K562 (cell line): ENCODE data around the gene CEACAM18. TPM values are rescaled to one million over a fixed set of nuclear protein-coding genes. Genes with fewer than 3 reads are reported as not detected.

ENCODE experiments used
- BRCA1 ChIP-seq, 2 experiments: fragments of 450-650 bp in 1 of 2; sonication (generic) in 1 of 2; formaldehyde crosslinking in 1 of 2; IDR thresholded peaks; 2 replicates each; pipeline versions ENCODE4 v1.5.0 to v1.6.1; 2017 to 2020; ENCODE audit warnings: mild to moderate bottlenecking in 1 of 2, missing genetic modification reagents in 1 of 2
- CBX5 ChIP-seq: IDR thresholded peaks from 2 replicates; pipeline ENCODE4 v1.6.1; 2014; ENCODE audit warnings: low read depth, borderline replicate concordance
- FOXJ3 ChIP-seq: sonication (generic); formaldehyde crosslinking; IDR thresholded peaks from 2 replicates; pipeline ENCODE4 v1.4.0; 2020; ENCODE audit warnings: mild to moderate bottlenecking, missing genetic modification reagents
- KLF16 ChIP-seq: IDR thresholded peaks from 2 replicates; pipeline ENCODE4 v1.6.1; 2016; ENCODE audit warnings: antibody characterized with exemption
- LARP7 ChIP-seq: fragments of 450-650 bp; IDR thresholded peaks from 2 replicates; pipeline ENCODE4 v1.6.1; 2016
- NCOR1 ChIP-seq: fragments of 450-650 bp; IDR thresholded peaks from 2 replicates; pipeline ENCODE4 v1.6.1; 2016; ENCODE audit warnings: mild to moderate bottlenecking, moderate library complexity
- POLR2A ChIP-seq: fragments of 450-650 bp; conservative IDR thresholded peaks from 2 replicates; pipeline ENCODE4 v1.6.1; 2016
- SMAD4 ChIP-seq: fragments of 250-450 bp; sonication (Bioruptor Pico); conservative IDR thresholded peaks from 2 replicates; pipeline ENCODE4 v1.8.0; 2021; ENCODE audit warnings: inconsistent platforms, mild to moderate bottlenecking, moderate library complexity
- ZNF384 ChIP-seq: IDR thresholded peaks from 2 replicates; pipeline ENCODE4 v1.6.1; 2012; ENCODE audit warnings: low read depth, low read length, improper control_type of control experiment
- ZNF561 ChIP-seq: fragments of 450-650 bp; formaldehyde crosslinking; conservative IDR thresholded peaks from 2 replicates; pipeline ENCODE4 v1.4.0; 2020; ENCODE audit warnings: mild to moderate bottlenecking, moderate library complexity
- ZNF76 ChIP-seq: fragments of 250-450 bp; sonication (Bioruptor Pico); IDR thresholded peaks from 2 replicates; pipeline ENCODE4 v1.4.0; 2020; ENCODE audit warnings: mild to moderate bottlenecking, moderate library complexity, borderline replicate concordance
- ZNF785 ChIP-seq: fragments of 250-450 bp; sonication (Bioruptor Pico); IDR thresholded peaks from 2 replicates; pipeline ENCODE4 v1.4.0; 2020; ENCODE audit warnings: mild to moderate bottlenecking
- polyA plus RNA-seq, 8 experiments: library from polyadenylated mRNA; depleted of rRNA in 4 of 8; stranded (reverse) in 5 of 8; unstranded in 3 of 8; fragments of >200 nt; fragmentation: Nextera tagmentation in 2 of 8; fragmentation: Illumina TruSeq in 1 of 8; extraction: Ambion mirVana in 2 of 8; extraction: Trizol in 1 of 8; gene quantifications; 2 replicates each; pipeline versions ENCODE4 v1.2.1 to v1.2.3, GENCODE V29; 2011 to 2014; ENCODE audit warnings: inconsistent platforms in 1 of 8, missing spikeins in 1 of 8
- total RNA-seq, 7 experiments: library from RNA; depleted of rRNA in 6 of 7; stranded (reverse); fragments of >200 nt in 6 of 7; fragmentation: Illumina TruSeq in 2 of 7; extraction: Trizol in 2 of 7; gene quantifications; 2 replicates each; pipeline versions ENCODE4 v1.2.1 to v1.2.3, GENCODE V29; 2011 to 2021; ENCODE audit warnings: low replicate concordance in 1 of 7
- TF ChIP-seq, protein P1 (sequence below): fragments of 450-650 bp; IDR thresholded peaks from 2 replicates; pipeline ENCODE4 v1.6.1; 2014; ENCODE audit warnings: low read depth, mild to moderate bottlenecking, moderate library complexity, borderline replicate concordance
- TF ChIP-seq, protein P2 (sequence below): fragments of 450-650 bp; formaldehyde crosslinking; IDR thresholded peaks from 2 replicates; pipeline ENCODE4 v1.4.0; 2022; ENCODE audit warnings: missing genetic modification characterization
- TF ChIP-seq, protein P3 (sequence below): fragments of 200-800 bp; sonication (Bioruptor generic); IDR thresholded peaks from 2 replicates; pipeline ENCODE4 v1.6.1; 2016; ENCODE audit warnings: missing genetic modification characterization, missing compliant biosample characterization
- TF ChIP-seq, protein P4 (sequence below): fragments of 250-450 bp; sonication (Bioruptor Pico); IDR thresholded peaks from 2 replicates; pipeline ENCODE4 v1.4.0; 2020

Gene CEACAM18
- total and polyA plus RNA-seq, 9 of the 15 experiments (the other 6 are each of a cell fraction or from before 2014, with no cell fraction given) = 0.08 to 0.24 (median 0.15) TPM; not detected in 3

DNA sequence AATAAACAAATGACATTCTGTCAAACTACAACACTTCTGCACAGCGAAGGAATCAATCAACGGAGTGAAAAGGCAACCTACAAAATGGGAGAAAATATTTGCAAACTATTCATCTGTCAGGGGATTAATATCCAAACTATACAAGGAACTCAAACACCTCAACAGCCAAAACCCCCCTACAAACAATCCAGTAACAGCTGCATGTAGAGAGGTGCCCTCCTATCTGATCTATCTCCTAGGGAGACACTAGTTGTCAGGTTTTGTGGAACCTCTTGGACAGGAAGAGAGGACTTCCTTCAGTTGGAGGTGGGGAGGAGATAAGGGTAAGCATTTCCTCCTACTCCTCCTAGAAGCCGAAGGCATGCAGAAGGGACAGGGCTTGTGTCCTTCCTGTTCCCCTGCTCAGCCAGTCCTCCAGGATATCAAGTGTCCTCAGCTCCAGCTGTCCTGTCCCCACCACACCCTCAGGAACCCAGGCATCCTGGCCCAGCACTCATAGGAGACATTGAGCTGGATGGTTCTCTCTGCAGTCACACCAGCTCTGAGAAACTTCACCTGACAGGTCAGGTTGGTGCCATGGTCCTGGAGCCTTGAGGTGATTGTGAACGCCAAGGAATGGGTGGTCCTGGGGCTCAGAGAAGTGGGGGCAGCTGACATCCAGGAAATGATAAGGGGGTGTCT is 10.3 kb upstream of the CEACAM18 start (continued):
- TF ChIP-seq ZNF384 = no peak
- 0 out of 2 replicates have a peak, but pooled peaks have one; percentile 23 for TF ChIP-seq LARP7
- peak; percentile 93 for TF ChIP-seq POLR2A
- TF ChIP-seq, protein P1, sequence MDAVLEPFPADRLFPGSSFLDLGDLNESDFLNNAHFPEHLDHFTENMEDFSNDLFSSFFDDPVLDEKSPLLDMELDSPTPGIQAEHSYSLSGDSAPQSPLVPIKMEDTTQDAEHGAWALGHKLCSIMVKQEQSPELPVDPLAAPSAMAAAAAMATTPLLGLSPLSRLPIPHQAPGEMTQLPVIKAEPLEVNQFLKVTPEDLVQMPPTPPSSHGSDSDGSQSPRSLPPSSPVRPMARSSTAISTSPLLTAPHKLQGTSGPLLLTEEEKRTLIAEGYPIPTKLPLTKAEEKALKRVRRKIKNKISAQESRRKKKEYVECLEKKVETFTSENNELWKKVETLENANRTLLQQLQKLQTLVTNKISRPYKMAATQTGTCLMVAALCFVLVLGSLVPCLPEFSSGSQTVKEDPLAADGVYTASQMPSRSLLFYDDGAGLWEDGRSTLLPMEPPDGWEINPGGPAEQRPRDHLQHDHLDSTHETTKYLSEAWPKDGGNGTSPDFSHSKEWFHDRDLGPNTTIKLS = peak; percentile 45; the same call in 1 of the 2 replicates
- TF ChIP-seq BRCA1 (IDR thresholded peaks at IDR 0.05) = no peak
- TF ChIP-seq BRCA1 (CRISPR knock-in tag; IDR thresholded peaks at IDR 0.05) = 0 out of 2 replicates have a peak, but pooled peaks have one; percentile 36
- TF ChIP-seq, protein P2, sequence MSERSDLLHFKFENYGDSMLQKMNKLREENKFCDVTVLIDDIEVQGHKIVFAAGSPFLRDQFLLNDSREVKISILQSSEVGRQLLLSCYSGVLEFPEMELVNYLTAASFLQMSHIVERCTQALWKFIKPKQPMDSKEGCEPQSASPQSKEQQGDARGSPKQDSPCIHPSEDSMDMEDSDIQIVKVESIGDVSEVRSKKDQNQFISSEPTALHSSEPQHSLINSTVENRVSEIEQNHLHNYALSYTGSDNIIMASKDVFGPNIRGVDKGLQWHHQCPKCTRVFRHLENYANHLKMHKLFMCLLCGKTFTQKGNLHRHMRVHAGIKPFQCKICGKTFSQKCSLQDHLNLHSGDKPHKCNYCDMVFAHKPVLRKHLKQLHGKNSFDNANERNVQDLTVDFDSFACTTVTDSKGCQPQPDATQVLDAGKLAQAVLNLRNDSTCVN (CRISPR knock-in tag) = peak; percentile 79; the same call in 1 of the 2 replicates
- no peak for TF ChIP-seq ZNF785
- TF ChIP-seq, protein P3, sequence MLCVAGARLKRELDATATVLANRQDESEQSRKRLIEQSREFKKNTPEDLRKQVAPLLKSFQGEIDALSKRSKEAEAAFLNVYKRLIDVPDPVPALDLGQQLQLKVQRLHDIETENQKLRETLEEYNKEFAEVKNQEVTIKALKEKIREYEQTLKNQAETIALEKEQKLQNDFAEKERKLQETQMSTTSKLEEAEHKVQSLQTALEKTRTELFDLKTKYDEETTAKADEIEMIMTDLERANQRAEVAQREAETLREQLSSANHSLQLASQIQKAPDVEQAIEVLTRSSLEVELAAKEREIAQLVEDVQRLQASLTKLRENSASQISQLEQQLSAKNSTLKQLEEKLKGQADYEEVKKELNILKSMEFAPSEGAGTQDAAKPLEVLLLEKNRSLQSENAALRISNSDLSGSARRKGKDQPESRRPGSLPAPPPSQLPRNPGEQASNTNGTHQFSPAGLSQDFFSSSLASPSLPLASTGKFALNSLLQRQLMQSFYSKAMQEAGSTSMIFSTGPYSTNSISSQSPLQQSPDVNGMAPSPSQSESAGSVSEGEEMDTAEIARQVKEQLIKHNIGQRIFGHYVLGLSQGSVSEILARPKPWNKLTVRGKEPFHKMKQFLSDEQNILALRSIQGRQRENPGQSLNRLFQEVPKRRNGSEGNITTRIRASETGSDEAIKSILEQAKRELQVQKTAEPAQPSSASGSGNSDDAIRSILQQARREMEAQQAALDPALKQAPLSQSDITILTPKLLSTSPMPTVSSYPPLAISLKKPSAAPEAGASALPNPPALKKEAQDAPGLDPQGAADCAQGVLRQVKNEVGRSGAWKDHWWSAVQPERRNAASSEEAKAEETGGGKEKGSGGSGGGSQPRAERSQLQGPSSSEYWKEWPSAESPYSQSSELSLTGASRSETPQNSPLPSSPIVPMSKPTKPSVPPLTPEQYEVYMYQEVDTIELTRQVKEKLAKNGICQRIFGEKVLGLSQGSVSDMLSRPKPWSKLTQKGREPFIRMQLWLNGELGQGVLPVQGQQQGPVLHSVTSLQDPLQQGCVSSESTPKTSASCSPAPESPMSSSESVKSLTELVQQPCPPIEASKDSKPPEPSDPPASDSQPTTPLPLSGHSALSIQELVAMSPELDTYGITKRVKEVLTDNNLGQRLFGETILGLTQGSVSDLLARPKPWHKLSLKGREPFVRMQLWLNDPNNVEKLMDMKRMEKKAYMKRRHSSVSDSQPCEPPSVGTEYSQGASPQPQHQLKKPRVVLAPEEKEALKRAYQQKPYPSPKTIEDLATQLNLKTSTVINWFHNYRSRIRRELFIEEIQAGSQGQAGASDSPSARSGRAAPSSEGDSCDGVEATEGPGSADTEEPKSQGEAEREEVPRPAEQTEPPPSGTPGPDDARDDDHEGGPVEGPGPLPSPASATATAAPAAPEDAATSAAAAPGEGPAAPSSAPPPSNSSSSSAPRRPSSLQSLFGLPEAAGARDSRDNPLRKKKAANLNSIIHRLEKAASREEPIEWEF = no peak
- TF ChIP-seq CBX5 = no peak
- 0 out of 2 replicates have a peak, but pooled peaks have one; percentile 31 for TF ChIP-seq KLF16
- TF ChIP-seq SMAD4 (CRISPR knock-in tag) = peak; percentile 63; the same call in 1 of the 2 replicates
- TF ChIP-seq ZNF76 = no peak; the same call in 1 of the 2 replicates
- TF ChIP-seq FOXJ3 (CRISPR knock-in tag) = no peak
- TF ChIP-seq NCOR1 = peak; percentile 82
- no peak for TF ChIP-seq ZNF561 (CRISPR knock-in tag)
- TF ChIP-seq, protein P4, sequence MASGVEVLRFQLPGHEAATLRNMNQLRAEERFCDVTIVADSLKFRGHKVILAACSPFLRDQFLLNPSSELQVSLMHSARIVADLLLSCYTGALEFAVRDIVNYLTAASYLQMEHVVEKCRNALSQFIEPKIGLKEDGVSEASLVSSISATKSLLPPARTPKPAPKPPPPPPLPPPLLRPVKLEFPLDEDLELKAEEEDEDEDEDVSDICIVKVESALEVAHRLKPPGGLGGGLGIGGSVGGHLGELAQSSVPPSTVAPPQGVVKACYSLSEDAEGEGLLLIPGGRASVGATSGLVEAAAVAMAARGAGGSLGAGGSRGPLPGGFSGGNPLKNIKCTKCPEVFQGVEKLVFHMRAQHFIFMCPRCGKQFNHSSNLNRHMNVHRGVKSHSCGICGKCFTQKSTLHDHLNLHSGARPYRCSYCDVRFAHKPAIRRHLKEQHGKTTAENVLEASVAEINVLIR (CRISPR knock-in tag) = no peak
